Measurements from ENCODE around the gene MAP3K1. TPM values are rescaled to one million over a fixed set of nuclear protein-coding genes. Genes with fewer than 3 reads are reported as not detected.

Gene MAP3K1
- total RNA-seq, 1 experiment from 2014 or later = 18.8 TPM

DNA sequence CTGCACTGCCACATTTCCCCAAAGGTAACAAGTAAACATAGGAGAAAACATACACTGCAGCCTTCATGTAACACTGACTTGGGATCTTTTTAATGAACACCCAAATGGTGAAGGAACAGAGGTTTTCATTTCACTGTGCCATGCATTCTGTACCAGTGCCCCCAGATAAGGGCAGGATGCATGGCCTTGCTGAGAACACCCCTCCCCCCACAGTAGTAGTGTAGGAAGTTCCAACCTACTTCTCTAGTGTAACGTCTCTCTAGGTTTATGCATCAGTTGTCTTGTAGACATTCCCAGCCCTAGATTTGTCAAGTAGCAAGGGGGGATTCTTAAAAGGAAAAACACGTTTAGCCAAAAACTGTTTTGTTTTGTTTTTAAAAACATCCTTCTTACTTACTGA lies 29.9 kb downstream of the MAP3K1 start:
- no peak for DNase-seq (ENCODE audit: low read depth in 1 of 2, low spot score in 2 of 2)
- no peaks in the 10 kb centered on the region for H3K27me3 ChIP-seq (replicated peaks)
- H3K36me3 ChIP-seq = no peaks in the 10 kb centered on the region
- H3K4me1 ChIP-seq (replicated peaks) = peaks cover 4% of the 10 kb centered on the region; the same call in 1 of the 2 replicates
- H3K27ac ChIP-seq = no peak overlapping the region
- no peak overlapping the region for H3K4me3 ChIP-seq
- no peaks in the 10 kb centered on the region for H3K9me3 ChIP-seq (replicated peaks)

DNA sequence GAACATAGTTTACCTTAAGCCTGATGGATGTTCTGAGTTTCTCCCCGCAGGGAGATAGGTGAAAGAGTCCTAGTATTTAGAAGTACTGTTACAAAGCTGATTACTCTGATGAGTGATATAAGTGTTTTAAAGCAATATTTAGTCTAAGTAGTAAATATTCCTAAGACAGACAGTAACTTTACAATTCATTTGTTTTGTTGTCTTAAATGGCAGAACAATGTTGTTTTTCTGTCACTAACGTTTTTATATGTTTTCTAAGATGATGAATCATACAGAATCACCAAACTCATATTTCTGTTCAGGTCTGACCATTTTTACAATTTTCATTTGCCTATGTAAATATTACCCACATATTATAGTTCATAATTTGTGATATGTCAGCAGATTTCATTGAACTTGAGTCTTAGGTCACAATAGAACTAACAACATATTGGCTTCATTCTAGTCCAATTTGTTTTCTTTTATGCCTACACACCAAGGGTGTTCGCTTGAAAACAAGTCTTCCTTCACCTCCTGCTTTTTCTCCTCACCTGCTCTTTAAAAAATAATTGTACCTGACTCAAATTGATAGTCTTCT lies 30.6 kb downstream of the MAP3K1 start:
- H3K36me3 ChIP-seq = no peaks in the 10 kb centered on the region

DNA sequence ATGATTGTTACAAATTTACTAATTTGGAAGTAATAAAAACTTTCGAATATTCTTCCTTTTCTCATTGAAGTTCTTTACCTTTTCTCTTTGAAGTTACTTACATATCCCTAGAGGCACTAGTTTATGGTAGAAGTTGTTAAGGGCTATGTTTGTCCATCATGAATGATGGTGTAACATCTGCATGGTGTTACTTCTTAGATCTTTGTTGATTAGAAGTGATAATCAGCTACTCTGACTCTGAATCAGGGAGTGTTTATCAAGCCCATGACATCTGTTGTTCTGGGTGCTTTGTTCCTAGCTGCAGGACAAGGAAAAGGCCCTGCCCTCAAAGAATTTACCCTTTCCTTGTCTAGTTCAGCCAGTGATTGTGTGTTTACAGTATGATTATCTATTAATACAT lies 32.9 kb downstream of the MAP3K1 start:
- H3K4me3 ChIP-seq = no peak overlapping the region
- H3K27me3 ChIP-seq (replicated peaks) = no peaks in the 10 kb centered on the region
- peaks cover 15% of the 10 kb centered on the region for H3K4me1 ChIP-seq (replicated peaks)
- H3K9me3 ChIP-seq (replicated peaks) = no peaks in the 10 kb centered on the region
- H3K27ac ChIP-seq = no peak overlapping the region
- H3K36me3 ChIP-seq = no peaks in the 10 kb centered on the region
- no peak for DNase-seq (ENCODE audit: low read depth in 1 of 2, low spot score in 2 of 2)

More for the DNA sequence above, 30.6 kb downstream of the MAP3K1 start:
- no peaks in the 10 kb centered on the region for H3K27me3 ChIP-seq (replicated peaks)
- H3K9me3 ChIP-seq (replicated peaks) = no peaks in the 10 kb centered on the region
- DNase-seq (ENCODE audit: low read depth in 1 of 2, low spot score in 2 of 2) = no peak
- H3K4me1 ChIP-seq (replicated peaks) = peaks cover 4% of the 10 kb centered on the region; the same call in 1 of the 2 replicates
- no peak overlapping the region for H3K27ac ChIP-seq
- no peak overlapping the region for H3K4me3 ChIP-seq

DNA sequence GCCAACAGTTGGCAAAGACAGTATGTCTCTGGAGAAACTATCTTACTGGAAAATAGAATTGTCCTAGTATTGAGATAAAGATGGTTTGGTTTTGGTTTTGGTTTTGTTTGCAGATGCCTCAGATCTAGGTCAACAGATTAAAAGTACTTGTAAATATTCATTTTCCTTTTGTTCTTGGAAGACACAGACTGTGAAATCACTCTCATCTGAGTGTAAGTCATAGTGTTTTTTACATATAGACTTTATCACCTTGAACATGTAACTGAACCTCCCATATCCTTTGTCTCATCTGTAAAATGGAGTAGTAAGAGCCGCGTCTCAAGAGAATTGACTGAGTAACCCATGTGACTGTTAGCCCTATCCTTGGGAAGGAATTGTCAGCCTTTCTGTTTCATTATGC lies 34.3 kb downstream of the MAP3K1 start:
- no peaks in the 10 kb centered on the region for H3K27me3 ChIP-seq (replicated peaks)
- no peaks in the 10 kb centered on the region for H3K9me3 ChIP-seq (replicated peaks)
- no peaks in the 10 kb centered on the region for H3K36me3 ChIP-seq
- DNase-seq (ENCODE audit: low read depth in 1 of 2, low spot score in 2 of 2) = no peak
- peaks cover 15% of the 10 kb centered on the region for H3K4me1 ChIP-seq (replicated peaks)
- no peak overlapping the region for H3K27ac ChIP-seq
- H3K4me3 ChIP-seq = no peak overlapping the region

DNA sequence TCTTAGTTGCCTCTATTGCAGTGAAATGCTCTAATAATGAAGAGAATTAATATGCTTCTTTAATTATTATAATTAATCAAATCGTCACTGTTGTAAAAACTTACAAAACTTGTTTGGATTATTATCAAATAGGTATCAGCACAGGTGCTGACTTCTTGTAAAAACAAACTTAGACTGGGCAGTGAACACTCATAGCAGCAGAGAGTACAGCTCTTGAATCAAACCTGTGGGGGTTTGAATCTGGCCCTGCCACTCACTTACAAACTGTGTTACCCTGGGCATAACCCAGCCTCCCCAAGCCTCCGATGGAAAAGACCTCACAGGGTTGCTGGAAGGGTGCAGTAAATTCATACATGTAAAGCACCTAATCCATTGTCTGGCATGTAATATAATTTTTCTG lies 35.1 kb downstream of the MAP3K1 start:
- Histone ChIP-seq H3K9me3 (replicated peaks) (no peaks in the 10 kb centered on the region), H3K36me3 (no peaks in the 10 kb centered on the region), H3K4me3 (no peak overlapping the region), H3K4me1 (replicated peaks) (peaks cover 12% of the 10 kb centered on the region), H3K27me3 (replicated peaks) (no peaks in the 10 kb centered on the region), H3K27ac (no peak overlapping the region)
- no peak for DNase-seq (ENCODE audit: low read depth in 1 of 2, low spot score in 2 of 2)

DNA sequence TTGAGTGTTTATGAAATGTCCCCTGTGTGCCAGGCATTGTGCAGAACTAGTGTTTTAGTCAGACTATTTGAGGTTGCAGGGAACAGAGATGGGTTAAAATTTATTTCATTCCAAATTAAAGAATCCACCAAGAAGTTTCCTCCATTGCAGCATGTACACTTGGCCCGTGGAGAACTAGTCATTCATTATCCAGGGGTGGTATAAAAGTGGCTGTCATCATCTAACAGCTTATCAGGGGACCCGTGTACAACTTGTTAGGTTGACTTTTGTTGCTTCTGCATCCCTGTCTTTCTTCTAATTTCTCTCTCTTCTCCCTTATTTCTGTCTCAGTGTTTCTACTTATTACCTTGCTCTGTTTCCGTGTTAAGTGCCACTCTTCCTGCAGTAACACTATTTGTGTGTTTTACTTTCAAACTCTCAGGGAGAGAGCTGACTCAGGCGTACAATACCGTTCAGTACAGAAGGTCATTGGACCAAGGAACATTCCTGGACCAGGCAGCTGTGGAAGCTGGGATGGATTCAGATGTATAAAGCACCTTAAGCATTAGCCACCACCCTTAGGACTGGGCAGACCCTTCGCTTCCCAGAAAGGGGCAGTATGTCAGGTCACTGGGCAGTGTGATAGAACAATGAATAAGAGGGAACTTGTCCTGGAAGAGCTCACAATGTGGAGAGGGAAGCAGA lies 36.1 kb downstream of the MAP3K1 start:
- Histone ChIP-seq H3K36me3 (no peaks in the 10 kb centered on the region), H3K4me1 (replicated peaks) (peaks cover 12% of the 10 kb centered on the region), H3K9me3 (replicated peaks) (no peaks in the 10 kb centered on the region), H3K4me3 (no peak overlapping the region), H3K27me3 (replicated peaks) (no peaks in the 10 kb centered on the region), H3K27ac (no peak overlapping the region)
- DNase-seq (ENCODE audit: low read depth in 1 of 2, low spot score in 2 of 2) = no peak

DNA sequence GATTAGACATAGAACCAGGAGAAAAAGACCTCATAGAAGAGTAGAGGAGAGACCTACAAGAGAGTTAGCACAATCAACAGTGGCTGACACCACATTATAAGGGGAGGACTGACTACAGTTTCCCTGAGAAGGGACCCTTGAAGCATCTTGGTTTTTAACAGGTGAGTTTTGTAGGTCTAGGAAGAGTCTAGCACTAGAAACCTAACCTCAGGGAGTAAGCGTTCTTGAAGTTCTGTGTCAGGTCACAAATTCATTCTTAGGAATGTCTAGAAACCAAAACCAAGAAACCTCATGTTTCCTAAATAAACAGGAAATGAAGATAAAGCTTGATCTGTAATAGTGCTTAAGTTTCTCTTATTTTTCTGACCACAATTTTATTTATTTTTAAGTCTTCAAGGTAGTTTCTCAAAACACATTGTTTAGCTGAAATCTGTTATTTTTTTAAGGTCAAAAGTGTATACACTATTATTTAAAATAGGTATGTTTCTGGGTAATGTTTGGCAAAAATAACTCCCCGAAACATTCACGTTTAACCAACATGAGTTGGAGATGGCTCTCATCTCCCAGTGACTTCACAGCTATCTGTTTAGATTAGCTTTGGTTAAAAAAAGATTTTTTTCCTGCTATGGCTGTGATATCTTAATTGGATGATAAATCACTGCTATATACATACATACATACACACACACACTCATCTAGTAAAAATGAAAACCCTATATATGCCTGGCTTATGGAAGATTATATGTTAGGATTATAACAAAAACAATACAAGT lies 37.1 kb downstream of the MAP3K1 start:
- Histone ChIP-seq H3K36me3 (no peaks in the 10 kb centered on the region), H3K9me3 (replicated peaks) (no peaks in the 10 kb centered on the region), H3K4me3 (no peak overlapping the region), H3K27me3 (replicated peaks) (no peaks in the 10 kb centered on the region), H3K27ac (no peak overlapping the region), H3K4me1 (replicated peaks) (peaks cover 12% of the 10 kb centered on the region)
- peak in 1 of 2 experiments; percentile 42 for DNase-seq (ENCODE audit: low read depth in 1 of 2, low spot score in 2 of 2)

DNA sequence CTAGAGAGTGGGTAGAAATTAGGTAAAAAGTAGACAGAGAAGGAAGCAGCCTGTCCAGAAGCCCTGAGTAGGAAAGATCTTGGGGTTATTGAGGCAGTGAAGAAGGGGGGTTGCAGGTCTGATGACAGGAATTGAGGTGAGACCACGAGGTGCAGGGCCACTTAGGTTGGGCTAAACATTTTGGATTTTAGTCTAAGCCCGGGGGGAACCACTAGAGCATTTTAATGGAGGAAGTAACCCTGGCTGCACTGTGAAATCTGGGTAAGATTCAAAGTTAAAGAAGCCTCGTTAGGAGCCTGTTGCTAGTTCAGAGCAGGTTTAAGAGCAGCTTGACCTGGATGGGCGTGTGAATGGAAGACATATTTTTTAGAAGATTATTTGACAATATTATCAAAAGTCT lies 38.3 kb downstream of the MAP3K1 start:
- peaks cover 12% of the 10 kb centered on the region for H3K4me1 ChIP-seq (replicated peaks)

DNA sequence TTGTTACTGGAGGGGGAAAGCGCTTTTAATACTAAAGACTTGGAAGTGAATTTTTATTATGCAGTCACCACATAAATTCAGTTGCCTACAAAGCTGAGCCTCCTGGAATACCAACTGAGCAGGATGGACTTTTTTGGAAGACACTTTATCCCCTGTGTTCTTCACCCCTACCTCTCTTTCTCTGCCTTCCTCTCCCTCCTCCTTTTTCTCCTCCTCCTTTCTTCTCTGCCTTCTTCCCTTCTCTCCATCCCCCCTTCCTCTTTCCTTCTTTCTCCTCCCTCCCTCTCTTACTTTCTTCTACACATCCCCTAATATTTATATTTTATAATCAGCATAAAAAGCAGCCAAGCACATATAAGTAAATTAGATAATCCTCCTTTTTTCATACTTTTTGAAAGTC lies 39.6 kb downstream of the MAP3K1 start:
- Histone ChIP-seq H3K36me3 (peaks cover 12% of the 10 kb centered on the region), H3K27me3 (replicated peaks) (no peaks in the 10 kb centered on the region), H3K27ac (no peak overlapping the region), H3K9me3 (replicated peaks) (no peaks in the 10 kb centered on the region), H3K4me3 (no peak overlapping the region), H3K4me1 (replicated peaks) (peaks cover 12% of the 10 kb centered on the region)
- no peak for DNase-seq (ENCODE audit: low read depth in 1 of 2, low spot score in 2 of 2)

More for the DNA sequence above, 38.3 kb downstream of the MAP3K1 start:
- no peak overlapping the region for H3K27ac ChIP-seq
- DNase-seq (ENCODE audit: low read depth in 1 of 2, low spot score in 2 of 2) = no peak
- no peak overlapping the region for H3K4me3 ChIP-seq
- H3K27me3 ChIP-seq (replicated peaks) = no peaks in the 10 kb centered on the region
- peaks cover 7% of the 10 kb centered on the region; the same call in 1 of the 2 replicates for H3K36me3 ChIP-seq
- H3K9me3 ChIP-seq (replicated peaks) = no peaks in the 10 kb centered on the region

DNA sequence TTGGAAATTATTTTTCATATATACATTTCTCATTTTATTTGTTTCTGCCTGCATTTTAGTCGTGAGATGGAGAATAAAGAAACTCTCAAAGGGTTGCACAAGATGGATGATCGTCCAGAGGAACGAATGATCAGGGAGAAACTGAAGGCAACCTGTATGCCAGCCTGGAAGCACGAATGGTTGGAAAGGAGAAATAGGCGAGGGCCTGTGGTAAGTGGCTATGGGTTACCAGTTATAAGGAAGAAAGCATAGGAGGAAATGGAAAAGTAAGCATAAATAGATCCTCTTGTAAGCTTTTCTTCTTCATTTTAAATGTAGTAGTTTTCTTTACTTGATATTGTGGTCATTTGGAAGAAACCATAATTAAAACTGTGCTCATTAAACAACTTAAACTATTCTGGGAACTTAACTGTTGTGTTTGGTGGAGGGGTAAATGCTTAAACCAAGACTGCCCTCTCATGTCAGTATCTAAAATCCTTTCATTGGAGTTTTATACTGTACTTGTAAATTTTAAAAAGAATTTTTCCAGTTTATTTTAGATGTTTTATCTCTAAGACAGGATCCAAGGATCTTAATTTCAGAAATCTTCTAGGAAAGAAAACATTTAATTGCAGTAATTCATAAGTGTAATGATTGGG lies 41.3 kb downstream of the MAP3K1 start:
- Histone ChIP-seq H3K27me3 (replicated peaks) (no peaks in the 10 kb centered on the region), H3K4me1 (replicated peaks) (peaks cover 6% of the 10 kb centered on the region), H3K36me3 (peaks cover 27% of the 10 kb centered on the region), H3K4me3 (no peak overlapping the region), H3K9me3 (replicated peaks) (no peaks in the 10 kb centered on the region), H3K27ac (no peak overlapping the region)
- DNase-seq (ENCODE audit: low read depth in 1 of 2, low spot score in 2 of 2) = no peak

DNA sequence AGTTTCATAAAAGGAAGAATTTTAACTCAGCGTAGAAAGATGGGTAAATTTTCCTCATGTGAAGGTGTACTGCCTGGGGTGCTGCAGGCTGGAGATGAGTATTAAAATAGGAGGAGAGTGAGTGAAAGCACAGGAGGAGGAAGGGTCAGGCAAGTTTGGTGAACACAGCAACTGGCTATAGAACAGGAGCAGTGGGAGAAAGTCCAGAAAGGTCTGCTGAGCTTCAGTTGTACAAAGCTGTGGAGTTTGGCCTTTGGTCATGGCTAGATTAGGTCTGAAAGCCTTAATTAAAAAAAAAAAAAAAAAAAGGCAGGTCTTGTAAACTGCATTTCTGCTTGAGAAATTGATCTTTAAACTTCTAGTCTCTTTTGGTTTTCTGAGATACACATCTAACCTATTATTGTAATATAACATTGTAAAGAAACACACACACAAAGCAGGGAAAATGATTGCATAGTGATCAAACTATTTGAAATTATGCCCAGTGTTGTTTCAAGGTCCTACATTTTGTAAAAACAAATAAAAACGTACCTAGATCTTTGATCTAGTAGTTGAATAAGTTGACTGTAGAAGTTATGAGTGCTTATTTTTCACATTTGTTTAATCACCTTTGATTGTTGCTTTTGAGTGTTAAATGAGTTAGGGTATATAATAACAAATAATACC lies 43.6 kb downstream of the MAP3K1 start:
- no peak overlapping the region for H3K27ac ChIP-seq
- no peaks in the 10 kb centered on the region for H3K27me3 ChIP-seq (replicated peaks)
- H3K4me3 ChIP-seq = no peak overlapping the region
- H3K36me3 ChIP-seq = peaks cover 37% of the 10 kb centered on the region
- peaks cover 8% of the 10 kb centered on the region for H3K4me1 ChIP-seq (replicated peaks)
- DNase-seq (ENCODE audit: low read depth in 1 of 2, low spot score in 2 of 2) = no peak
- H3K9me3 ChIP-seq (replicated peaks) = no peaks in the 10 kb centered on the region

DNA sequence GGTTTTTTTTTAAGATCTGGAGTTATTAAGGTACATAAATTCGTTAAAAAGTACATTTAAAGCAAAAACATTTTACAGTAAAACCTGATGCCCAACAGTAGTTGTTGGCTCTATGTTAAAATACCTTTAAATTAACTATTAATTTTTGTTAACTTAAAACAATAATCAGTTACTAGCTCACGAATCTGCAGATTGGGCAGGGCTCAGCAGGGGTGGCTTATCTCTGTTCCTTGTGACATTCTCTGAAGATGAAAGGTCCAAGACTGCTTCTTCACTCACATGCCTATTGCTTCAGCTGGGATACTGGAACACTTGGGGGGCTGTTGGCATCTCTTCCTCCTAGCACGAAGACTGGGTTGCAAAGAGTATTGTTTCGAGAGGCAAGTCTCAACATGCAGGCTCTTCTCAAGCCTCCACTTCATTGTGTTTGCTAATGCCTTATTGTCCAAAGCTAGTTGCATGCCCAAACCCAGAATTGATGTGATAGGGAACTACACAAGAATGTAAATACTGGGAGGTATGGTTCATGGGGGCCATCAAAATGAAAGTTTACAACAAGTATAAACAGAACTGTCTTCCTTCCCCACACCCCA lies 46.6 kb downstream of the MAP3K1 start:
- Histone ChIP-seq H3K9me3 (replicated peaks) (no peaks in the 10 kb centered on the region), H3K27me3 (replicated peaks) (no peaks in the 10 kb centered on the region), H3K4me1 (replicated peaks) (peaks cover 8% of the 10 kb centered on the region), H3K27ac (no peak overlapping the region), H3K4me3 (no peak overlapping the region), H3K36me3 (peaks cover 53% of the 10 kb centered on the region)
- no peak for DNase-seq (ENCODE audit: low read depth in 1 of 2, low spot score in 2 of 2)

DNA sequence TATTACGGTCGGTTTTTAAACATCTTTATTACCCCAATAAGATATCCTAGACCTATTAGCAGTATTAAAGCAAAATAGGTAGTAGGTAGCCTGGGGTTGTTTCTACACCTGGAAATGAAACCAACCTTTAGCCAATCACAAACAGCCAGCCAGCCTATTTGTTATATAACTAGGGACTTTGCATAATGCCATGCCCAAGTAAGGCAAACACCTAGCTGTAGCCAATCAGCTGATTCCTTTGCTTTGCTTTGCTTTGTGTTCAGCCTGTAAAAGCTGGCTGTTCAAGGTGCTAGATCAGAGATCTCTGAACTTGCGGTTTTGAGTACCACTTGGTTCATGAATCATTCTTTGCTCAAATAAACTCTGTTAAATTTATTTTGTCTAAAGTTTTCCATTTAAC lies 47.6 kb downstream of the MAP3K1 start:
- DNase-seq (ENCODE audit: low read depth in 1 of 2, low spot score in 2 of 2) = no peak
- Histone ChIP-seq H3K36me3 (peaks cover 56% of the 10 kb centered on the region), H3K4me1 (replicated peaks) (peaks cover 8% of the 10 kb centered on the region), H3K9me3 (replicated peaks) (no peaks in the 10 kb centered on the region), H3K27ac (no peak overlapping the region), H3K4me3 (no peak overlapping the region), H3K27me3 (replicated peaks) (no peaks in the 10 kb centered on the region)
